IPS-15b (cell line): ENCODE data around the gene MBD5.

ENCODE experiments used
- H3K27me3 ChIP-seq: one replicate; pipeline ENCODE4 v1.6.1; 2013; ENCODE audit warnings: low read length; ENCODE audit not compliant: control insufficient read depth, insufficient read depth
- H3K36me3 ChIP-seq: one replicate; pipeline ENCODE4 v1.6.1; 2013; ENCODE audit warnings: low read length; ENCODE audit not compliant: control insufficient read depth, insufficient read depth
- H3K4me1 ChIP-seq: one replicate; pipeline ENCODE4 v1.6.1; 2013; ENCODE audit warnings: mild to moderate bottlenecking, low read length; ENCODE audit not compliant: control insufficient read depth, insufficient read depth
- H3K4me3 ChIP-seq: one replicate; pipeline ENCODE4 v1.5.1; 2013; ENCODE audit warnings: low read depth, low read length
- H3K9ac ChIP-seq: one replicate; pipeline ENCODE4 v1.6.1; 2013; ENCODE audit warnings: low read depth, mild to moderate bottlenecking, low read length
- H3K9me3 ChIP-seq: one replicate; pipeline ENCODE4 v1.6.1; 2013; ENCODE audit warnings: mild to moderate bottlenecking, low read length; ENCODE audit not compliant: control insufficient read depth, insufficient read depth

The MBD5 gene

GRCh38 chr2:148027822-148028221 is 6.9 kb downstream of the MBD5 start:
- no peaks in the 10 kb centered on the region for H3K36me3 ChIP-seq
- no peaks in the 10 kb centered on the region for H3K27me3 ChIP-seq
- H3K4me1 ChIP-seq, result no peaks in the 10 kb centered on the region
- no peak overlapping the region for H3K4me3 ChIP-seq
- H3K9ac ChIP-seq, result no peak overlapping the region
- H3K9me3 ChIP-seq, result no peaks in the 10 kb centered on the region

DNA sequence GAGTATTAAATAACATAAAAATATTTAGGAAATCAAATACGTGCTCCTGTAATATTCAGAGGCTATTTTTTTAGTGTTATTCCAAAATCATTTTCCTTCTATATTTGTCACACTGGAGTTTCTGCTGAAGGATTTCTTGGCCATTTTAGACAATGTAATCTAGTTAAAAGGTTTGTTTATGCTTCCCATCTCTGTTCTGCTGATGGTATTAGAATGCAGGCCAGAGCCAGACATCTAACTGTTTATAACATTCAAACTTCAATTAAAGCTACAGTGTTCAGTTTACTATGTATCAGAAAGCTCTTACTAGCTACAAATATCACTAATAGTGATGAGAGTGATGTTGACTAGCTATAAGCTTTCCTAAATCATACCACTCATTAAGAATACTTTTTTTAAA is 7.9 kb downstream of the MBD5 start:
- Histone ChIP-seq H3K36me3 (no peaks in the 10 kb centered on the region), H3K9me3 (no peaks in the 10 kb centered on the region)

GRCh38 chr2:148031152-148031551 is 10.3 kb downstream of the MBD5 start:
- Histone ChIP-seq H3K27me3 (no peaks in the 10 kb centered on the region), H3K9me3 (no peaks in the 10 kb centered on the region), H3K36me3 (no peaks in the 10 kb centered on the region), H3K4me3 (no peak overlapping the region), H3K9ac (no peak overlapping the region), H3K4me1 (no peaks in the 10 kb centered on the region)

More for the DNA sequence above, 7.9 kb downstream of the MBD5 start:
- Histone ChIP-seq H3K4me3 (no peak overlapping the region), H3K9ac (no peak overlapping the region), H3K4me1 (no peaks in the 10 kb centered on the region), H3K27me3 (no peaks in the 10 kb centered on the region)

GRCh38 chr2:148032215-148032614 is 11.3 kb downstream of the MBD5 start:
- Histone ChIP-seq H3K9ac (no peak overlapping the region), H3K4me1 (no peaks in the 10 kb centered on the region), H3K36me3 (no peaks in the 10 kb centered on the region), H3K27me3 (no peaks in the 10 kb centered on the region), H3K4me3 (no peak overlapping the region), H3K9me3 (no peaks in the 10 kb centered on the region)

- H3K4me3 ChIP-seq, result no peak overlapping the region
- H3K9me3 ChIP-seq, result no peaks in the 10 kb centered on the region
- H3K36me3 ChIP-seq, result no peaks in the 10 kb centered on the region
- H3K27me3 ChIP-seq, result no peaks in the 10 kb centered on the region
- peaks cover 6% of the 10 kb centered on the region for H3K4me1 ChIP-seq
- H3K9ac ChIP-seq, result no peak overlapping the region
Measured at GRCh38 chr2:148039783-148040182, 18.9 kb downstream of the MBD5 start.

DNA sequence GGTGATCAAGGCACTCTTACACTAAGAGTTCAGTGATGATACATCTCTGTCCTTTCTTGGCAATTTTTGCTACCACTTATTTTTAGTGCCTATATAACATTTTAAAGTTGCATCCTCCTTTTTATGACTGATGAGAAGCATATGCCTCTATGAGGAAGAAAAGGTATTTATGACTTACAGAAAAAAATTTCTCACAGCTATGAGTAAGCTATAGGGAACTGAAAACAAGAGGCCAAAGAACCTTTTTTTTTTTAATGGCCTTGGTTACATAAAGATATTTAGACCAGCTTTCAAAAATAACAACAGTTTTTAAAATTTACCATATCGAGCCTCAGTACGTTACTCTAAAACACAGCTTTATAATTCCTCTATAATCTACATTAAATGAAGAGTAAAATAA is 21.3 kb downstream of the MBD5 start:
- H3K4me3 ChIP-seq, result no peak overlapping the region
- peaks cover 13% of the 10 kb centered on the region for H3K4me1 ChIP-seq
- no peaks in the 10 kb centered on the region for H3K36me3 ChIP-seq
- no peaks in the 10 kb centered on the region for H3K9me3 ChIP-seq
- H3K9ac ChIP-seq, result no peak overlapping the region
- no peaks in the 10 kb centered on the region for H3K27me3 ChIP-seq

DNA sequence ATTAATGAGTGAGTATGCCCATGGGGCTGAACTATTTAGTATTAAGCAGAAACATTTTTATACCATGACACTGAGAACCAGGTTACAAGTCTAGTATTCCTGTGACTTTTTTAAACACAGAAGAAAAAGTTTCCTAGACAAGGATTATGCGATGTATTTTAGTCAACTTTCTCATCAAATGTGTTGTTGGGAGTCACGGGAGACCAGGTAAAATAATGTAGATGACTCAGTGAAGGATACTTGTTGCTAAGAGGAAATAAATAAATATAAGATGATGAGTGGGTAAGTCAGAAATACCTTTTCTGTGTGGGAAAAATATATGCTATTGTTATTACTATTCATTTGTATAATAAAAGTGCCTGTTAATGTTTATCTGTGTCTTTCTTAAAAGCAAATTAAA is 23.4 kb downstream of the MBD5 start:
- H3K36me3 ChIP-seq, result no peaks in the 10 kb centered on the region
- no peak overlapping the region for H3K4me3 ChIP-seq
- no peak overlapping the region for H3K9ac ChIP-seq
- H3K27me3 ChIP-seq, result no peaks in the 10 kb centered on the region
- no peaks in the 10 kb centered on the region for H3K9me3 ChIP-seq
- peaks cover 19% of the 10 kb centered on the region for H3K4me1 ChIP-seq

- H3K4me3 ChIP-seq, result no peak overlapping the region
Measured at GRCh38 chr2:148046802-148047201, 25.9 kb downstream of the MBD5 start.

DNA sequence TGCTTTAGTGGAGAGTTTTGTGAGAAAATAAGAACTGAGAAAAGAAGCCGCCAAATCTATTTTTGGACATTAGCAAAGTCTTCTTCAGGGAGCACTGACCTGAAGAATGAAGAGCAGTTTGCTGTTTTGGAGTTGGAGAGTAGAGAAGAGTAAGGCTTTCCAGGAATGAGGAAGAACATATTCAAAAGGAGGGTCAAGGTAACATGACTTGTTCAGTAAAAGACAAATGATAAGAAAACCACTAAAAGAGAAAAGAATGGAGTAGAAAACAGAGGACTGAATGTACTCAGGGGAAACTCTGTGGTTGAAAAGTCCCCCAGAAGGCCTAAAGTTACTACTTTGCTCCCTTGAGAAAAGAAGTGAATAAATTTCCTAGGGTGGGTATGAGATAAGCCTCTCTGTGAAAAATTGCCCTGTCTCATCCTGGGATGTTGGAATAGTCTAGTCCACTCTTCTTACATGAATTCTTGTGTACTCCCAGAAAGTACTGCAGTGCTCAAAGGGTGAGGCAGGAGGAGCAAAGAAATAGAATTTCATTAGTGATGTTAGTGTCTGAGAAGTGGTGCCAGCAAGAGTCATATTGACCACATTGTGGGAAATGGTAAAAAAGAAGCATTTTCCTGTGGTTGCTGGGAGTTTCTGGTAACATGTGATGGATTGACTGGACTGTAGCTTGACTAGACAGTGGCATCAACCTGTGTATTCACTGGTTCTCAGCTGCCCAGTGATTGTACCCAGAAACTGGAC is 27.8 kb downstream of the MBD5 start:
- Histone ChIP-seq H3K9ac (no peak overlapping the region), H3K4me3 (no peak overlapping the region), H3K4me1 (peaks cover 21% of the 10 kb centered on the region), H3K27me3 (no peaks in the 10 kb centered on the region), H3K9me3 (no peaks in the 10 kb centered on the region), H3K36me3 (no peaks in the 10 kb centered on the region)

More at GRCh38 chr2:148046802-148047201, 25.9 kb downstream of the MBD5 start:
- no peak overlapping the region for H3K9ac ChIP-seq
- H3K36me3 ChIP-seq, result no peaks in the 10 kb centered on the region
- H3K4me1 ChIP-seq, result peaks cover 21% of the 10 kb centered on the region
- no peaks in the 10 kb centered on the region for H3K27me3 ChIP-seq
- no peaks in the 10 kb centered on the region for H3K9me3 ChIP-seq

- H3K27me3 ChIP-seq, result no peaks in the 10 kb centered on the region
- peaks cover 21% of the 10 kb centered on the region for H3K4me1 ChIP-seq
- no peak overlapping the region for H3K4me3 ChIP-seq
- no peaks in the 10 kb centered on the region for H3K9me3 ChIP-seq
- no peak overlapping the region for H3K9ac ChIP-seq
- H3K36me3 ChIP-seq, result no peaks in the 10 kb centered on the region
Measured at GRCh38 chr2:148049284-148049683, 28.4 kb downstream of the MBD5 start.

DNA sequence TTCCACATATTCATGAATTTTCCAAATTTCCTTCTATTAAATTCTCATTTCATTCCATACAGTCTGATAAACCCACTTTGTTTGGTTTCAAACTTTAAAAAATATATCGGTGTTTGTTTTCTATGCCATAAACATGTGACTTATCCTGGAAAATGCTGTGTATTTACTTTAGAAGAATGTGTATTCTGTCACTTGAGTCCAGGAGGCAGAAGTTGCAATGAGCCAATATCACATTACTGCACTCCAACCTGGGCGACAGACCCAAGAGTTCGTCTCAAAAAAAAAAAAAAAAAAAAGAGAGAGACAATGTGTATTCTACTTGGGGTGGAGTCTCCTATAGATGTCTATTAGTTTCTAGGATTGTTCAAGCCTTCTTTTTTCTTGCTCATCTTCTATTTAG is 31.8 kb downstream of the MBD5 start:
- Histone ChIP-seq H3K4me3 (no peak overlapping the region), H3K9ac (no peak overlapping the region), H3K27me3 (no peaks in the 10 kb centered on the region), H3K9me3 (no peaks in the 10 kb centered on the region), H3K36me3 (no peaks in the 10 kb centered on the region), H3K4me1 (peaks cover 9% of the 10 kb centered on the region)

GRCh38 chr2:148058641-148059040 is 37.8 kb downstream of the MBD5 start:
- no peaks in the 10 kb centered on the region for H3K9me3 ChIP-seq
- no peaks in the 10 kb centered on the region for H3K36me3 ChIP-seq
- H3K4me3 ChIP-seq, result no peak overlapping the region
- no peaks in the 10 kb centered on the region for H3K4me1 ChIP-seq
- H3K27me3 ChIP-seq, result no peaks in the 10 kb centered on the region
- no peak overlapping the region for H3K9ac ChIP-seq
